SU-DHL-6 (cell line): Measurements from ENCODE around the gene CCDC34.

Experiments used
- EZH2phosphoT487 ChIP-seq: fragments of 200-600 bp; sonication (generic), shearing (Covaris generic); conservative IDR thresholded peaks from 2 replicates; pipeline ENCODE4 v1.6.1; 2018; ENCODE audit warnings: mild to moderate bottlenecking, antibody characterized with exemption, low read length, moderate library complexity, mixed read lengths
- TF ChIP-seq, protein P1 (sequence below): fragments of 200-600 bp; sonication (generic); IDR thresholded peaks from one replicate; pipeline ENCODE4 v1.5.1; 2017; ENCODE audit warnings: antibody characterized with exemption, mild to moderate bottlenecking, low read length, moderate library complexity; ENCODE audit not compliant: insufficient read depth, poor library complexity, severe bottlenecking

DNA sequence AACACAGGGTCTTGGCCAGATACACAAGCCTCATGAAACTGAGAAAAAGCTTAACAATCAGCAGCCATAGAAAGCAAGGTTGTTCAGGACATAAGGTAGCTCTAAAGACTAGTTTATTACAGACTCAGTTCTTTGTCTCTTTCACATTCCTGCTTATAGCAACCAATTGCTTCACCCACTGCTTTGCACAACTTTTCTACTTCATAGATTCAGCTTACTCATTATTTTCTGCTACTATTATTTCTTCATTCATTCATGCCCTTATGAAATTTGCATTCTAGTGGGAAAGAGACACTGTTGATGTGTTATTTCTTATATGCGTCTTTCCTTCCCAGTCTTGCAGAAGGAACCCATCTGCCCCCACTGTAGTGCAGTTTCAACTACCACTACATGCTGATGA is 4.7 kb downstream of the CCDC34 start:
- TF ChIP-seq, protein P1, sequence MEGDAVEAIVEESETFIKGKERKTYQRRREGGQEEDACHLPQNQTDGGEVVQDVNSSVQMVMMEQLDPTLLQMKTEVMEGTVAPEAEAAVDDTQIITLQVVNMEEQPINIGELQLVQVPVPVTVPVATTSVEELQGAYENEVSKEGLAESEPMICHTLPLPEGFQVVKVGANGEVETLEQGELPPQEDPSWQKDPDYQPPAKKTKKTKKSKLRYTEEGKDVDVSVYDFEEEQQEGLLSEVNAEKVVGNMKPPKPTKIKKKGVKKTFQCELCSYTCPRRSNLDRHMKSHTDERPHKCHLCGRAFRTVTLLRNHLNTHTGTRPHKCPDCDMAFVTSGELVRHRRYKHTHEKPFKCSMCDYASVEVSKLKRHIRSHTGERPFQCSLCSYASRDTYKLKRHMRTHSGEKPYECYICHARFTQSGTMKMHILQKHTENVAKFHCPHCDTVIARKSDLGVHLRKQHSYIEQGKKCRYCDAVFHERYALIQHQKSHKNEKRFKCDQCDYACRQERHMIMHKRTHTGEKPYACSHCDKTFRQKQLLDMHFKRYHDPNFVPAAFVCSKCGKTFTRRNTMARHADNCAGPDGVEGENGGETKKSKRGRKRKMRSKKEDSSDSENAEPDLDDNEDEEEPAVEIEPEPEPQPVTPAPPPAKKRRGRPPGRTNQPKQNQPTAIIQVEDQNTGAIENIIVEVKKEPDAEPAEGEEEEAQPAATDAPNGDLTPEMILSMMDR, result no peak
- TF ChIP-seq EZH2phosphoT487, result no peak
